LNCaP clone FGC (cell line): ENCODE results near the gene ADAMTS16.
"Not testable (repeated sequence)": the region's sequence is repeated elsewhere in the genome, so short reads cannot be mapped to it uniquely, and the experiment has no call there.

ENCODE experiments used
- DNase-seq: peaks from one replicate; pipeline ENCODE4 v3.0.0-alpha.2; 2011; ENCODE audit warnings: low read depth
- H3K4me3 ChIP-seq: 2 replicates; pipeline ENCODE4 v1.5.1; 2011; ENCODE audit warnings: mild to moderate bottlenecking, low read depth, low read length, control low read depth
- TF ChIP-seq, protein P1 (sequence below): IDR thresholded peaks from 2 replicates; pipeline ENCODE4 v1.5.1; 2012; ENCODE audit warnings: mild to moderate bottlenecking; ENCODE audit not compliant: control insufficient read depth, insufficient read depth; ENCODE audit errors: extremely low read depth

ADAMTS16 gene

DNA sequence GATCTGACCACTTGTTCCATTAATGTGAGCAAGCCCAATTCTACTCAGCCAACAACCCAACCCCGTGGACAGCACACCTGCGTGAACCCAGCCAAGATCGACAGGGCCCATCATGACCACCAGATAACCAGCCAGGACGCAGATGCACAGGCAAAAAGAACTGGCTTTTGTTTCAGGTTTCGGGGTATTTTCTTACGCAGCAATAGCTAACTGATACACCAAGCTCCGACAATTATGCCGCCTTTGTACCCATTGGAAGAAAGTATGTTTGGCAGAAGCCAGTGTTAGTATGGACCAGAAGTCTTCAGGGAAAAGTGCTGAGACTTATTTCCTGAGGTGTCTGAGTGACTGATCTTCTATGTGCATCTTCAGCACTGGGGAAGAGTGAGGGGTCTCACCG is 6.0 kb upstream of the ADAMTS16 start:
- no peak overlapping the region for H3K4me3 ChIP-seq
- no peak for DNase-seq
- TF ChIP-seq, protein P1, sequence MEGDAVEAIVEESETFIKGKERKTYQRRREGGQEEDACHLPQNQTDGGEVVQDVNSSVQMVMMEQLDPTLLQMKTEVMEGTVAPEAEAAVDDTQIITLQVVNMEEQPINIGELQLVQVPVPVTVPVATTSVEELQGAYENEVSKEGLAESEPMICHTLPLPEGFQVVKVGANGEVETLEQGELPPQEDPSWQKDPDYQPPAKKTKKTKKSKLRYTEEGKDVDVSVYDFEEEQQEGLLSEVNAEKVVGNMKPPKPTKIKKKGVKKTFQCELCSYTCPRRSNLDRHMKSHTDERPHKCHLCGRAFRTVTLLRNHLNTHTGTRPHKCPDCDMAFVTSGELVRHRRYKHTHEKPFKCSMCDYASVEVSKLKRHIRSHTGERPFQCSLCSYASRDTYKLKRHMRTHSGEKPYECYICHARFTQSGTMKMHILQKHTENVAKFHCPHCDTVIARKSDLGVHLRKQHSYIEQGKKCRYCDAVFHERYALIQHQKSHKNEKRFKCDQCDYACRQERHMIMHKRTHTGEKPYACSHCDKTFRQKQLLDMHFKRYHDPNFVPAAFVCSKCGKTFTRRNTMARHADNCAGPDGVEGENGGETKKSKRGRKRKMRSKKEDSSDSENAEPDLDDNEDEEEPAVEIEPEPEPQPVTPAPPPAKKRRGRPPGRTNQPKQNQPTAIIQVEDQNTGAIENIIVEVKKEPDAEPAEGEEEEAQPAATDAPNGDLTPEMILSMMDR: no peak

DNA sequence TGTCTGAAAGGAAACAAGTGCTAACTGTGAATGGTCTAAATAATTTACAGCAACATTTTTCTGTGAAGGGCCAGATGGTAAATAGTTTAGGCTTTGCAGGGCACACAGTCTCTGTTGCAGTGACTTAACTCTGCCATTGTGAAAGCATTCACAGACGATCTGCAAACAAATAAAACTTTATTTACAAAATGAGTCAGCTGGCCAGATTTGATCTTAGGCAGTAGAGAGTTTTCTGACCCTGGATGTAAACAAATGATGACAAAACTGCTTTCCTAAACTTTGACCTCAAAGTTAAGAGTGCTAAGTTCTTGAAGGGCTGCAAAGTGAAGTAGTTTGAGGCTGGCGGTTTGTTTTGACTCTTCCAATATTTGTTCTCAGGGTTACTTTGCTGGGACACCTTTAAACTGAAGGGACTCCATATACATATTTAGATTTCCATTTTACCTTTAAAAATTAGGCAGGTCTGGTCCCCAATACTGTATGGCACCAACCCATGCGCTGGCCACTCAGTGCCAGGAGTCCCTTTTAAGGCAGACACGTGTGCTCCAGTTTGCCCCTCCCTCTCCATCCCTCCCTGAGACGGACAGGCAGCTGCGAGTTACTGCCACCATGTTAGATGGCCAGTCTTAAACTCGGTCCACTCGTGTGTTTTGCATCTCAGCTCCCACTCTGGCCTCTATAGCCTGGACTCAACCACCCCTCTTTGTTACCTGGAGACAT is 4.0 kb upstream of the ADAMTS16 start:
- peak; percentile 90 for DNase-seq
- no peak overlapping the region for H3K4me3 ChIP-seq
- TF ChIP-seq, protein P1: no peak

DNA sequence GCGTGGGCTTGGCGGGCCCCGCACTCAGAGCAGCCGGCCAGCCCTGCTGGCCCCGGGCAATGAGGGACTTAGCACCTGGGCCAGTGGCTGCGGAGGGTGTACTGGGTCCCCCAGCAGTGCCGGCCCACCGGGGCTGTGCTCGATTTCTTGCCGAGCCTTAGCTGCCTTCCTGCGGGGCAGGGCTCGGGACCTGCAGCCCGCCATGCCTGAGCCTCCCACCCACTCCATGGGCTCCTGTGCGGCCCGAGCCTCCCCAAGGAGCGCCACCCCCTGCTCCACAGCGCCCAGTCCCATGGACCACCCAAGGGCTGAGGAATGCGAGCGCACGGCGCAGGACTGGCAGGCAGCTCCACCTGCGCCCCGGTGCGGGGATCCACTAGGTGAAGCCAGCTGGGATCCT is 2.3 kb upstream of the ADAMTS16 start:
- not testable (repeated sequence) for H3K4me3 ChIP-seq, DNase-seq

DNA sequence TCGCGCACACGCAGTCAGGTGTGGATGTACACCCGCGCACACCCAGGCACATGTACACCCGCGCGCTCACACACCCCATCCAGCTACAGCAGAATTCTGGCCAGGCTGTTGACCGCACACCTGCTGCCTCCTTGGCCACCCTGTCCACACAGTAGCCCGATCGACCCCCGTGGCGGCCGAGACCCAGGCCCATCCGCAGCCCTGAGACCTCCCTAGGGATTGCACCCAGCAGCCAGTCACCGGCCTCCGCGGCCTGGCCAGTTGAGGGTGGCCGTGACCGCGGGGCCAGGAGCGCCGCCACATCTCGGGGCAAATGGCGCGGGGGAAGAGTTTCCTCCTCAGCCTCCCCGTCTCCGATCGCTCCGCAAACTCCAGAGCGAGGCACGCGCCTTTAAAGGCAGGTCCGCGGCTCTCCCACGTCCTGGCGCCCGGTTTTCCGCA is 774 bp upstream of the ADAMTS16 start:
- TF ChIP-seq, protein P1: no peak
- H3K4me3 ChIP-seq: no peak overlapping the region
- DNase-seq: no peak

DNA sequence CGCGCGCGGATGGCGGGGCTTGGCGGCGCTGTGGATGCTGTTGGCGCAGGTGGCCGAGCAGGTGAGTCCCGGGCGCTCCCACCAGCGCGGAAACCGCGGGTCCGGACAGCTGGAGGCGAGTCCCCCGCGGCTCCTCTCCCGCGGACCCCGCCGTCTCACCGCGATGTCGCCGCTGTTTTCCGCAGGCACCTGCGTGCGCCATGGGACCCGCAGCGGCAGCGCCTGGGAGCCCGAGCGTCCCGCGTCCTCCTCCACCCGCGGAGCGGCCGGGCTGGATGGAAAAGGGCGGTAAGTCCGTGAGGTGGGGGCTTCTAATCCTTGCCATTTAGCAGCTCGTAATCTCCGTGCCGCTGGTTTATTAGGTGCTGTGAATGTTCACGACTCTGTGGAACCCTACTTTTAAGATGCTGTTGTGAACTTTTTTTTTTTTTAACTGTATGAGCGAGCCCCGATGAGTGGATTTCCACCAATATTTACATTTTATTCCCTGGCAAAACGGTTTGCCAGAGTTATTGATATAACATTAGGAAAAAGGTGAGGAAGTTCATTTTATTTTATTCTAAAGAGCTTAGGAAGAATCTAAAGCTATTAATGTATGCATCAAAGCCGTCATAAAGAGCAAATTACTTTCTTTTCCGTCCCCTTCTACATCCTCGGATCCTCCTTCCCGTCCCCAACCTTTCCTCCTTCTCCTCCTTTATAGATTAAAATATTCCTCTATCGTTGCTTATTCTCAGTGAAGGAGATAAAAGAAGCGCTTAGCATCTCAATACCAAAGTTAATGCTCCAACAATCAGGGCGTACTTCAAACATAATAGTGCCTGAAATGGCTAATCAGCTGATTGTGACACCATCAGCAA is 579 bp downstream of the ADAMTS16 start:
- H3K4me3 ChIP-seq: no peak overlapping the region
- no peak for DNase-seq

DNA sequence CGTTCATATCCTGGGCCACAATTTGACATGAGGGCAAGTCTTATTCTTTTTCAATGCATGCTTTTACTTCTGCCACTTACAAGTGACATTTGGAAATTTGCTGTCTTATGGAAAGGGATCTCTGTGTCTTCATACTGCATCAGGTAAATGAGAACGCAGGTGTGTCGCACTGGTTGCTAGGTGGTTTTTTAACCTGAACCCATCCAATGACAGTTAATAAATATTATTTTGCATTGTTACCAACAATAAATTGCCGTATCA is 1.1 kb downstream of the ADAMTS16 start:
- no peak for DNase-seq
- TF ChIP-seq, protein P1: no peak
- no peak overlapping the region for H3K4me3 ChIP-seq

More for the DNA sequence above, 579 bp downstream of the ADAMTS16 start:
- TF ChIP-seq, protein P1: no peak

DNA sequence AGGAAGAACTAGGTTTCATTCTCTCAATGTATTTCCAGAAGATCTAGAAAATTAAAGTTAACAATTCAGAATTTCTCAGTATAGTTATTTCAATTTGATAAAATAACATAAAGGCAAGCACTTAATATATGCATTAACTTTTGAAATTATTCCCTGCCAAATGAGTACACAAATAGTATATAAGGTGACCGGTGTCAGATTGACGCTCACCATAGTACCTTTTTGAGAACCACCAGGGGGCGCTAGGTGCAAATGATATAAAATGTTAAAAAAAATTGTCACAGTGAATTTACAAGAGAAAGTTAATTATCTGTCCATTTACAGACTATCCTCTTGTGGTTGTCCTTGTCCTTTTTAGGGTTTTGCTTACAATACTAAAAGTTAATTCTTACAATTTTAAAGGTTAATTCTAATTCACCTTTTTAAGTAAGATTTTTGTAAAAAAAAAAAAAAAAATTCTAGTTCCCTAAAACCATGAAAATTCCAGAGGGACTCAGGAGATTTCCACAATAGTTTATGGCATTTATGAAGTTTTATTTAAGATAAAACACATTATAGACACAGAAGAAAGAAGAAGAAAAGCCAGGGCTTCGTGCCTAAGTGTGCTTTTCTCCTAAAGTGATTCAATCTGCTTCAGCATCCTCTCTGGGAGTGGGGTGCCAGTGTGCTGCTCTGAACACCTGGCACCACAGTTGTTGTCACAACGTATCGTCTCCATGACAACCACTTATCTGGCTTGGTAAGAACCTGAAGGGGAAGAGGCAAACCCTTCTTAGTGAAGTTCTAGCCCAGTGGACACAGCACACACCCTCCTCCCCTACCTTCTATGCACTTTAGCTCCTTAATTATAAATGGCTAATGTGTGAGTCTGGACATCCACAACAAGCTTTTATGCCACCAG is 1.7 kb downstream of the ADAMTS16 start:
- DNase-seq: no peak
- no peak overlapping the region for H3K4me3 ChIP-seq
- TF ChIP-seq, protein P1: peak; percentile 59
